Measurements from ENCODE around the gene RHOU.
A peak's percentile ranks its signal among the peaks of the same experiment; 100 is the strongest.

RHOU gene

DNA sequence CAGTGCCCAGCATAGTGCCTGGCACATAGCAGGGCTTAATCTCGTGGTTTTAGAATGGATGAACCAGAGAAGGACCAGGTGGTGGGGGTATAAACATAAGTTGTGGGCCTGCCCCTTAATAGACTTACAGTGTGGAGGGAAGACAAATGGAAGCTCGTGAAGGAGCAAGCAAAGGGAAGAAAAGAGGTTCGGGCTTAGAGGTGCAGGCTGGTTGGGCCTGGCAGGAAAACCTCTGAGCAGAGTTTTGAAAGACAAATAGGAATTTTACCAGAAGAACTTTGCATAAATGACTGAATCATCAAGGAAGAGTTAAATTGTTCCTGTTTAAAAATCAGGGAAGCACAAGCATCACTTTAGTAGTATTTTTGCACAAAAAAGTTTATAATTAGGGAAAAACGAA lies 4.5 kb downstream of the RHOU start:
- DNase-seq, result no peak

DNA sequence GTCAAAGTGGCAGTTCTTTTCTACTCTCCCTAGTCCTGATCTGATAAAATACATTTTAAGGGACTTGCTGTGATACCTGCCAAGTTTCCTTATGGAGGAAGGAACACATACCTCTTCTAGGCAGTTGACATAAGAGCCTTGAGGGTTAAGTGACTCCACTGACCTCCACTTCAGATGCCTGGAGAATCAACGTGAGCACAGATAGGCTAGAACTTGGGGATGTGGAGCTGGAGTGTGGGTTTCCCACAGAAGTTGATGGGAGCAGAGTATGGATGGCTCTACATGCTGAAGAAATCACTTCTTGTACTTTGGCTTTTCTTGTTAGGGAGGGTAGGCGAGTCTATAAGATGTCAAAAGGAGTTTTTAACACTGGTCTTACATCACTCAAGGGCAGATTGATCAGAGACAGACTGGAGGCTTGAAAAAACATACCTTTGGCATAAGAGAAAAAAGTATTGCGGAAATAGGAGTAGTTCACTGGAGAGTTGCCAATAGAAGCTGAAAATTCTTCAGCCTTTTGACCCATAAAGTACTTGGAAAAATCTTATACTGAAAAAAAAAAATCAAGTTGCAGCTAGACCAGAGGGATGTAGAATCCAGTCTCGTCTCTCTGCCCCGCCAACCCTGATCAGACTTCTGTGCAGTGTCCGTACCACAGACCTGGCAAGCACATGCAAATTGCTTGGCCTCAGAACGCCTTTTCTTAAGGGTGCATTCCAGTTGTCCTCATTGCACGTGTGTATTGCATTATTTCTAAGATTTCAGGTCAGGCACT lies 5.5 kb downstream of the RHOU start:
- no peak for DNase-seq

GRCh38 chr1:228742281-228742860 lies 7.1 kb downstream of the RHOU start:
- no peak for DNase-seq

- no peak for DNase-seq
These were observed 8.1 kb downstream of the RHOU start for GRCh38 chr1:228743405-228743804.

DNA sequence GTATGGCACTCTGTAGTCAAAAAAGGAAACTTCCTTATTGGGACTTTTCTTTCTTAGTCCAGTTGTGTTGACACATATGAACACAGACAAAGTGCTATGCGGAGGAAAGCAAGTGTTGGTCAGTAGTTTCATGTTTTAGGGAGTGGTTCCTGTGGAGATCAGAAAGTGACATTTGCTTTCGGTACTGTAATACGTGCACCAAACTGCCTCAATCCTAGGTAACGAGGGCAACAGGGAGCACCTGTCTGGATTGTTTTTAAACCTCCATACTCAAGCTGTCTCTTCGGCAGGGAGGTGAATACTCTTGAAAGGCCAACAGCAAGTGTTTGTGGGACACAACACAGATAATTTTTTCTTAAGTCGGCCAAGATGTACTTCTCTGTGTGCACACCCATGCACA lies 9.1 kb downstream of the RHOU start:
- DNase-seq, result no peak

- no peak for DNase-seq
These were observed 9.6 kb downstream of the RHOU start for GRCh38 chr1:228744918-228745317.

- no peak for DNase-seq
These were observed 10.2 kb downstream of the RHOU start for GRCh38 chr1:228745497-228745896.

- no peak for DNase-seq
These were observed 12.1 kb downstream of the RHOU start for GRCh38 chr1:228747301-228747935.

DNA sequence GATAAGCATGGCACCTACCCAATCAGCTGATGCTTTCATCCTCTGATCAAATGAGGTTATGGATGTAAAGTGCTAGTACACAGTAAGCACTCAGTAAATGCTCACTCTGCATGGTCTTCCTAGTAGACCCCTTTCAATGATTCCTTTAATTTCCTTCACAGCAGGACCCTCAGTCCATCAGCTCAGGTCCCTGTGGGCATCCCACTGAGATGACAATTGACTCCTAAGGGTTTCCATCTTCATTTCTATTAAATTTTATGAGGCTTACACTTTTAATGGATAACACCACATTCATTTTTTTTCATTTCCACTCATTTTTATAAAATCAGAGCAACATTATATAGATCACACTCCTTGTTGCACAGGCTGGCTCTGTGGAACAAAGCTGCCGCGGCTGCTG lies 12.8 kb downstream of the RHOU start:
- no peak for DNase-seq

- DNase-seq, result peak; percentile 31
These were observed 13.2 kb downstream of the RHOU start for GRCh38 chr1:228748431-228748830.

- no peak for DNase-seq
These were observed 14.5 kb downstream of the RHOU start for GRCh38 chr1:228749765-228750164.

GRCh38 chr1:228750915-228751314 lies 15.6 kb downstream of the RHOU start:
- DNase-seq, result no peak

DNA sequence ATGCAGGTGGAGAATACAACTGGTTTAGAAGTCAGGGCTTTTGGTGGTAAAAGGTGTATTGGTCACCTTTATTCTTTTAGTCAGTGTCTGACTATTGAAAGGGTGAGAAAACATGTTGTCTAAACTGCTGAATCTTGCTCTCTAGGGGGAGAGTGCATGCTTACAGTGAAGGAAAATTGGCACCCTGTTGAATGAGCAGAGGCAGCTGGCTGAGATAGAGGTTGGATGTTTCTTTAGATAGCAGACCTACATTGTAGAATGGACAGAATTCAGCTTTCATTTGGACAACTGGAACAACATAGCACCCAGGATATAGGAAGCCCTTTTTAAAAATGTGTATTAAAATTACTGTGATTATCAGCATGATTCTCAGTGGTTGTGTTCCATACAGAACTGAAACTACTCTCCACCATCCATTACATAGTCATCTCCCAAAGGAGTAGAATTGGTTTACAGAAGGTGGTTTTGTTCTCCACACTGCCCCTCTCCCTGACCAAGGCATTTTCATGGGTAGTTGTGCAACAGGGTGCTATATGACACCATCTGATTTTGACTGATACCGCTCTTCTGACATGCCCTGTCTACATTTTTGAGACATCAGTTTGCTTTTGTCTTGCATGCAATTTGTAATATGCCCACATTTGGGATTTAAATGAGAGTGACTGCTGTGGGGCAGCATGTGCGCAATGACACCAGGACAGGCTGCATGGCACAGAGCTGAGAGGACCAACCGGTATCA lies 16.2 kb downstream of the RHOU start:
- no peak for DNase-seq

- DNase-seq, result no peak
These were observed 17.0 kb downstream of the RHOU start for GRCh38 chr1:228752258-228752657.

DNA sequence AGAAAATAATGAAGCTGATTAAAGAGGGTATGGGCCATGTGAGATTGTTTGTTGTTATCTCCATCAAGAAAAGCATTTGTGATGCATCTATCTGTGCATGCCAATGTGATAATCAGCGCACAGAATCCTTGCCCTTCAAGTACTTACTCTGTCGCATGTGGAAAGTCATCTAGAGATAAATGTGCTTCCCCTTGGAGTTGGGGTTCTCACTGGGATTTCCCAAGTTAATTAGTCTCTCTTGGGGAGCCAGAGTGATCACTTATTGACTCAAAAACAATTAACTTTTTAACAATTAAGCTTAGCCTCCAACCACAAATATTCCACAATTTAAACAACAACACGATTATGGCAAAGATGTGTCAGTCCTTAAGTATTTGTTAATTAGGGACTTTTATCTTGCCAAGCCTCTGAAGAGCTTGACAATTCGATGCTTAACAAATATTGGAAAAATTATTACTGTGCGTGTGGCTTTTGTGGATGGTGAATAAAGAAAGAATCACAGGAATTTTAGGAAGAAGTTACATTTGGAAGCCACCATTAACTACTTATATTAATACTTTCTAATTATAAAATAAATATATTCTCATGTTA lies 17.5 kb downstream of the RHOU start:
- peak; percentile 18 for DNase-seq

GRCh38 chr1:228753287-228753686 lies 18.0 kb downstream of the RHOU start:
- DNase-seq, result no peak

DNA sequence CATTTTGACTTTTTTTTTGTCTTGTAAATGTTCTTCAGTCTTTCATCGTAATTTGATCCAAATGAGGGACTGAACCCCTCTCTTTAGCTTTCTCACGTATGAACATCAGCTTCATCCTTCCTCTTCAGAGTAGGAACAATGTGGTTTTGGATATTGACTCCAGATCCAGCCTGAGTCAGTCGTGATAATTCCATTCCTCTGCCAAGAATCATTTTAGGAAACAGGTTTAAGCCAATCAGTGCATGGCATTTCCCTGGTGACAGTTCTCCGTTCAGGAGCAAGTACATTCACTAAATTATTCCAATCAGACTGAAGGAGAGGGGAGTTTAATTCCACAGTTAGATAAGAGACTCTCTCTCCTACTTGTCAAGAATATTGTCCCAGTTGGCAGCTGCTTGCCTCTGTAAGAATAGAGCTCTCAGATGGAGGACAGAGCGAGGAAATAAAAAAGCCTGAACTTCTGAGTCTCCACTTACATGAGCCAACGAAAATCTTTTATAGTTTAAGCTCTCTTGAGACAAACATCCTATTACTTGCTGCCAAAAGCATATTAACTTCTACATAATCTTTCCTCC lies 18.6 kb downstream of the RHOU start:
- DNase-seq, result peak; percentile 59

DNA sequence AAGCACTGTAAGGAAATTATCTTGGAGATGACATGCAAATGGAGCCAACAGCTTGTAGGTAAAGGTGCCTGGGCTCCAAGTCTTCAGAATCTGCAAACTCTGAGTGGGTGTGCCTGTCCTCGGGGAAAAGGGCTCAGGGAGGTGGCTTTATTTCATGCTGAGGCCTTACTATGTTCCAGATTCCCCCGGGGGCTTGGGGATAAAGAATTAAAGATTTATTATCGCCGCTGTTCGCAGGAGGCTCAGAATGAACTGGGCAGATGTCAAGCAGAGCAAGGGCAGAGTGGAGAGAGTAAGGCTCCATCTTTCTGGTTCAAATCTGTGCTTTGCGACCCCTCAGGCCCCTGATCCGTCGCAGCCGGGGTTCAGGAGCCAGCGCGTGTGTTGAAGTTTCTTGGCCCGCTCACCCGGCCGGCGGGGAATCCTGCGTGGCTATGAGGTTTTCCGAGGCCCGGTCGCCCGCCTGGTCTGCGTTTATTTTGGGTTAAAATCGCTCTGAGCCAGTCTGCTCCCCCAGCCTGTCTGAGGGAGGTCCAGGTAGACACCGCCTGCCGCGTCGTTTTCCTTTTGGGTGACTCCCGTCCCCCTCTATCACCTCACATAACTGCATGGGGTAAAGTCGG lies 19.5 kb downstream of the RHOU start:
- DNase-seq, result no peak

- no peak for DNase-seq
These were observed 20.5 kb downstream of the RHOU start for GRCh38 chr1:228755800-228756199.

- DNase-seq, result no peak
These were observed 21.2 kb downstream of the RHOU start for GRCh38 chr1:228756457-228756856.

DNA sequence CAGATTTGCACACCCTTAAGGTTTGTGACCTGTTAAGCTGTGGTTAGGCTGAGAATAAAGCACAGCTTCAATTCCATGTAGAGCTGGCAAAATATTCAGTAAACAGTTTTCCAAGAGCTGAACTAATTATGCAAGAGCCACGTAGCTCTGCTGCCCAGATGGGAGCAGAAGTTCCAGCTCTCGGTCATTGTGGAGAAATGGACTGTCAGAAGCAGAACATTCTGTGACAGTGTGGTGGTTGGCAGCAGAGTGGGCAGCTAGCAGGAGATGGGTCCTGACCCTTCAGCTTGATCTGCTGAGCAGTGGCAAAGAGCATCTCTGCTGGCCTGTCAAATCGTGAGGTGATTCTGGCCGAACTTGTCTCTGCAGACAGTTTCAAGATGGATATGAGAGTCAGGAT lies 23.2 kb downstream of the RHOU start:
- no peak for DNase-seq

DNA sequence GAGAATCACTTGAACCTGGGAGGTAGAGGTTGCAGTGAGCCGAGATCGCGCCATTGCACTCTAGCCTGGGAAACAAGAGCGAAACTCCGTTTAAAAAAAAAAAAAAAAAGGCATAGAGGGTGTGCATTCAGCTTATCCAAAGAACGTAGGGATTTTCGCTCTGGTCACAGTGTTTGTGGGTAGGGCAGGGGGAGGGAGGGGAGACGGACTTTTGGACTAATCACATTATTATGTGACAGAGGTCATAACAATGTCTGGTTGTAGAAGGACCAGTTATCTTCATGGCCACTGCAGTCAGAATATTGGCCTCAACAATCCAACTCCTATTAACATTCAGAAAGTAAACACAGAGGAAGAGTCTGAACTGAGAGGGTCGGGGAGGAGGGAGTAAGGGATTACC lies 25.7 kb downstream of the RHOU start:
- DNase-seq, result no peak

Data from fibroblast of skin of right biceps (primary cell).